A673 (cell line): Measurements from ENCODE around the gene HP1BP3.

Experiments
- EZH2 ChIP-seq: fragments of 200-600 bp; sonication (generic); IDR thresholded peaks from 2 replicates; pipeline ENCODE4 v1.6.1; 2017; ENCODE audit warnings: borderline replicate concordance, low read depth, mild to moderate bottlenecking, mixed read lengths, antibody characterized with exemption, low read length; ENCODE audit not compliant: poor library complexity, severe bottlenecking
- TF ChIP-seq, protein P1 (sequence below): fragments of 300-800, 200-600 bp; sonication (generic); conservative IDR thresholded peaks from 2 replicates; pipeline ENCODE4 v1.5.1; 2017; ENCODE audit warnings: low read depth, mild to moderate bottlenecking, antibody characterized with exemption, low read length, moderate library complexity, mixed read lengths

DNA sequence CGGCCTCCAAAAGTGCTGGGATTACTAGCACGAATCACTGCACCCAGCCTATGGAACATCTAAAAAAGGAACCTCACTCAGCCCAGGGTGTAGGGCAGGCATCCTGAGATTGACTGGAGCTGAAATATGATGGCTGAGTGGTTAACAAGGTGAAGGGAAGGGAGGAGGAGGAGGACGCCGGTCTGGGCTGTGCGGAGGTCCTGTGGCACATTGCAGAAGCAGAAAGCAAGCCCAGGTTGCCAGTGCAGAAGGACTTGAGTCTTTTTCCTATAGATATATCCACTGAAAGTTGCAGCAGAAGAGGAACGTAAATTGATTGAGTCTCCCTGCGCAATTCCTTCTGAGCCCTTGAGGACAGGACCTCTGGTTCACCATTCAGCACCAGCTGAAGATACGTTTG lies 67.8 kb downstream of the HP1BP3 start:
- TF ChIP-seq, protein P1, sequence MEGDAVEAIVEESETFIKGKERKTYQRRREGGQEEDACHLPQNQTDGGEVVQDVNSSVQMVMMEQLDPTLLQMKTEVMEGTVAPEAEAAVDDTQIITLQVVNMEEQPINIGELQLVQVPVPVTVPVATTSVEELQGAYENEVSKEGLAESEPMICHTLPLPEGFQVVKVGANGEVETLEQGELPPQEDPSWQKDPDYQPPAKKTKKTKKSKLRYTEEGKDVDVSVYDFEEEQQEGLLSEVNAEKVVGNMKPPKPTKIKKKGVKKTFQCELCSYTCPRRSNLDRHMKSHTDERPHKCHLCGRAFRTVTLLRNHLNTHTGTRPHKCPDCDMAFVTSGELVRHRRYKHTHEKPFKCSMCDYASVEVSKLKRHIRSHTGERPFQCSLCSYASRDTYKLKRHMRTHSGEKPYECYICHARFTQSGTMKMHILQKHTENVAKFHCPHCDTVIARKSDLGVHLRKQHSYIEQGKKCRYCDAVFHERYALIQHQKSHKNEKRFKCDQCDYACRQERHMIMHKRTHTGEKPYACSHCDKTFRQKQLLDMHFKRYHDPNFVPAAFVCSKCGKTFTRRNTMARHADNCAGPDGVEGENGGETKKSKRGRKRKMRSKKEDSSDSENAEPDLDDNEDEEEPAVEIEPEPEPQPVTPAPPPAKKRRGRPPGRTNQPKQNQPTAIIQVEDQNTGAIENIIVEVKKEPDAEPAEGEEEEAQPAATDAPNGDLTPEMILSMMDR, result no peak
- no peak for TF ChIP-seq EZH2
